Measurements from ENCODE around the gene SYCP3.
"Not testable (repeated sequence)": the region's sequence is repeated elsewhere in the genome, so short reads cannot be mapped to it uniquely, and the experiment has no call there.

Gene SYCP3

DNA sequence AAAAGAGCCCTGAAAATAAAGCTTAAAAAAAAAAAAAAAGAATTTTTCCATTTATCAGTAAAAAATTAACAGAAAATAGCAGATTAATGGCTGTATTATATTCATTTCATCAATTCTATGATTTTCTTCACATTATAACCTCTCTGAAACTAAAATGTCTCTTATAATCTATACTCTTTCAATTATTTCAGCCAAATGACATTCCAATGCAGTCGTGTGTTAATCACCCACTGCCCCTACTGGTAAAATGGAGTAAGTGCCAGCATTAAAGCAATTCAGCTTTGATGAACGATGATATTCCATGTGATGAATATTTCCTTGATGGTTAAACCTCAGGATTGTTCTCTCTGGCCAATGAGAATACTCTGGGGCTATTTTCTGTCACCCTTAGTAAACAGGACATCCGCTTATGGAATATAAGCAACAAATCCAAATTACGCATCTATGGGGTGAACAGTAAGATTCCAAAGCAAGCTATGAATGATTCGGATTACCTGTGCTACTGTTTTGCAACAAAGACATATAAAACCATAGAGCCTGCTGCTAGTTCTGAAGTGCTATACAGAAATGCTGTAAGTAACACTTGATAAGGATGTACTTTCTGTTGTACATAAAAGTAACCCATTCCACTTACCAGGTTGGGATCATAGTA is 20.3 kb upstream of the SYCP3 start:
- DNase-seq: peak; percentile 22

DNA sequence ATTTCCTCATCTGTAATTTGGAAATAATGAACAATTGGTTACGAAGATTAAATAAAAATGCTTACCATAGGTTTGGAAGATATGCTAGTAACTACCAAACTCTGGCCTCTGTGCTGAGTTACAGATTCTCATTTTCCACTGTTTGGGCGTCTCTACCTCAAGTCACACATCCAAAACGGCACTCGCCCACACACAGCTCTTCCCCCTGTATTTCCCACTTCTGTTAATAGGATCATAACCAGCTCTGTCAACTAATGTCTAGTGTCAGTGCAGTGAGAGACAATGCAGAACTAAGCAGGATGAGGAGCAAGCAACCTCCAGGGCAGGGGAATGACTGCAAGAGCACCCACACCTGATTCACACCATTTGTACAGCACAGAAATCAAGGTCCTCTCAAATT is 10.9 kb upstream of the SYCP3 start:
- DNase-seq: no peak

DNA sequence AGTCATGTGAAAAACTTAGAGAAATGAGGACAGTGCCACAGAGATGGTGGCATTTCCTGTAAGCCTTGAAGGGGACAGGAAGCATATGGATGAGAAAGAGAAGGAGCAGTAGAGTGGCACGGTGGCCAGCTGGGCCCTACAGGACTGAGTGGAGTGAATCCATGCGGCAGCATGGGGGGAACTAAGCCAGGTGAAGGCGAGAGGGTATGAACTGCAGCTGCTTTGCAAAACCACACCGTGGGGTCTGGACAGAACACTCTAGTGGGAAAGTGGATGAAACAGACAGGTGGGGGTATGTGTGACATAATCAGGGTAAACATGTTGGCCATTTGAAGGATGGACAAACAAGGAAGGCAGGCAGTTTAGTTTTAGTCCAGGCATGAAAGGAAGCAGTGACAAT is 10.4 kb upstream of the SYCP3 start:
- DNase-seq: no peak

DNA sequence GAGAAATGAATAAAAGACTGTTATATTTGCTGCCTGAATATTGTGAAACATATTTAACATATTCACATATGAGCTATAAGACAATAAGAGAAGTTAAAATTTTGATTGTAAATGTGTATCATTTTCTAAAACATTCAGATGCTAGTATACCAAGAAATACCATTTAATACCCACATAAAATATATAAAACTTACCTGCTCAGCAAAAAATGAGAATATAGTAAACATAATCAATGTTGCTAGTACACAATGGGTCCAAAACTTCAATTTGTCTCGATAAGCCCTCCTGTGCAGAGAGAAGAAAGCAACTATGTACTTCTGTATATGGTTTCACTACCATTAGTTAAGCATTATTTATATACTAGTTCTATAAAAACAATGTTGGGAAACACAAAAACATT is 9.6 kb upstream of the SYCP3 start:
- DNase-seq: no peak

DNA sequence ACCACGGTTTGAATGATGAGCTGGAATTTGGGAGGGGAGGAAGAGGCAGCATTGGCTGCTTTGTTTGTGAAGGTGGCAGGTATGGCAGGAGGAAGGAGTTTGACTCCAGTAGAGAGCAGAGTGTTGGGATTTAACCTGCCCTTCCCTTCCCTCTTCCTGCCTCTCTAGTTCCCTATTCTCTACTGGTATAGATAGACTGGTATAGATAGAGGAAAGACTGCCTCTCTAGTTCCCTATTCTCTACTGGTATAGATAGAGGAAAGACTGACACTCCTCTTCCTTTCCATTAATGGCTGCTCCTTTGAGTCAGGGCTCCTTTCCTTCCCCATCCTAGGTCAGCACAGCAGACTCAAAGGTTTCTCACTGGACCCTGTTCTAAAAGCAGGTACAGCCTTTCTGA is 8.4 kb upstream of the SYCP3 start:
- DNase-seq: no peak

DNA sequence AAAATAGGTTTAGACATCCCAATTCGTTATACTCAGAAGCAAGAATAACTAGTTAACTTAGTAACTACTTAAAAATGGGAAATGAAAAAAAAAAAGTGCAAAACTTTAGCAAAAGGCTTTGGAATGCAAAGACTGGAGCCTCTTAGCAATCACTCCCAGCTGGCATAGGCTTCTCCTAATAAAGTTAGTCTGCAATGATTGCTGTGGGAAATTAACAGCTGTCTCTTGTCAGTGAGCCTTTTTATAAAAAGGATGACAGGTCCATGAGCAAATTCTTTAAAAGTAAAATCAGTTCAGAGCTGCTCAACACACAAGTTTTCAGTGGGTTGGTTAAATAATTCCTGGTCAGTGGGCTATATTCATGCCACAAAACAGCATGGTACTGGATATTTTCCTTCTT is 7.4 kb upstream of the SYCP3 start:
- DNase-seq: no peak

DNA sequence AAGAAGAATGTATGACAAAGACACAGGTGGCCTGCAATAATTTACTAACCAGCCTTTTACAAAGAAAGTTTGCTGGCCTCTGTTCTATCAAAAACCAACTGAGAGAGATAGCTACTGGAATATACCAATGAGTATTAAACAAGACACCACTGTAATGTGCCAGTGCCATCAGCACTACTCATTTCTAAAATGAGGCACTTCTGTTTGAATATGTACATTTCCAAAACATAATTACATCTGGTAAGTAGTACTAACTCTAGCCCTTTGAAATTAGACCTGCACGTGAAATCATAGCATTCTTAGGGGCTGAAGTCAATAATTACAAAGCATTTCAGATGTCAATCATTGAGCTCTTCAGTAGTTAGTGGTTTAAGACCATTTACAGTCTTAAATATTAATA is 6.9 kb upstream of the SYCP3 start:
- no peak for DNase-seq

DNA sequence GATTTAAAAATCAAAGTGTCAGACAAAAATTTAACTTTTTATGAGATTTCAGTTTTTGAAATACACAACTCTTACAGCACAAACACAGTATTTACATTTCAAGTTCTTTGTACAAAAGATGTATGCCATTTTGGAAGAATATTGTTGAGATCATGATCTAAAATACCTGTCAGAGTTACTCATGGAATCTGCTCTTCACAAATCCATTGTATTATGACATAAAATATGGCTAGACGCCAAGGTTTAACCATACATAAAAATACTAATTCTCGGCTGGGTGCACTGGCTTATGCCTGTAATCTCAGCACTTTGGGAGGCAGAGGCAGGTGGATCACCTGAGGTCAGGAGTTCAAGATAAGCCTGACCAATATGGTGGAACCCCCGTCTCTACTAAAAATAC is 6.2 kb upstream of the SYCP3 start:
- DNase-seq: no peak

DNA sequence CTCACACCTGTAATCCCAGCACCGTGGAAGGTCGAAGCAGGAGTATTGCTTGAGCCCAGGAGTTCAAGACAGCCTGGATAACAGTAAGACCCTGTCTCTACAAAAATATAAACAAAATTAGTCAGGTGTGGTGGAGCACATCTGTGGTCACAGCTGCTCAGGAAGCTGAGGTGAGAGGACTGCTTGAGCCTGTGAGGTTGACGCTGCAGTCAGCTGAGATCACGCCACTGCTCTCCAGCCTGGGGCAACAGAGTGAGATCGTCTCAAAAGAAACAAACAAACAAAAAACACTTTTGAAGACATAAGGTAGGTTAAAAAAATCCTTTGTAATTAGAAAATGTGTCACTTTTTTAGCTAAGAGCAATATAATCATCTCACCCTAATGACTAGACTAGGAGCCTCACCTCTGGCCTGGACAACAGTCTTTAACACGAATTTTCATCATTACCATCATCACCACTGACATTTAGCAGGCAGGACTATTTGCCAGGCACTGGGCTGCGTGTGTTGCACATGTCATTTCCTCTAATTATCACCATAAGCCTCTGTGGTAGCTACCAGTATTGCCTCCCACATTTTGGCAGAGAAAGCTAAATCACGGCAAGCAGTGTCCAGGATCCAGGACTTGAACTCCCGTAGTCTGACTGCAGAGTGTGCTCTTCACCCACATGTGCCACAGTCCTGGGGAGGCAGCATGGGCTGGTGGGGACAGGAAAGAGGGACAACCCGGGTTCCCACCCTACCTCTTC is 4.6 kb upstream of the SYCP3 start:
- DNase-seq: no peak

DNA sequence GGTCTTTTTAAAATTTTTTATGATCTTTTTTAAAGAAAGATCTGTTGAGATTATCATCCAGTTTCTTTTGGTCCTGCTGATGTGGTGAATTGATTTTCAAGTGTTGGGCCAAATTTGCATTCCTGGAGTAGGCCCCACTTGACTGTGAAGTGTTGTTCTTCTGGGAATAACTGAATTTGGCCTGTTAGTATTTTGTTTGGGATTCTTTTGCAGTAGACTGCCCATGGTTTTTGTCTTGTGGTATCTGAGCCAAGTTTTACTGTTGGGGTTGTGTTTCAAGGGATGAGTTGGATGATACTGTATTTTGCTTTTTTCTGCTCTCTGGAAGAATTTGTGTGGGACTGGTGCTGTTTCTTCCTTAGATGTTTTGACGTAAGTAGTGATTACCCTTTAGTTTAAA is 4.0 kb upstream of the SYCP3 start:
- DNase-seq: no peak

DNA sequence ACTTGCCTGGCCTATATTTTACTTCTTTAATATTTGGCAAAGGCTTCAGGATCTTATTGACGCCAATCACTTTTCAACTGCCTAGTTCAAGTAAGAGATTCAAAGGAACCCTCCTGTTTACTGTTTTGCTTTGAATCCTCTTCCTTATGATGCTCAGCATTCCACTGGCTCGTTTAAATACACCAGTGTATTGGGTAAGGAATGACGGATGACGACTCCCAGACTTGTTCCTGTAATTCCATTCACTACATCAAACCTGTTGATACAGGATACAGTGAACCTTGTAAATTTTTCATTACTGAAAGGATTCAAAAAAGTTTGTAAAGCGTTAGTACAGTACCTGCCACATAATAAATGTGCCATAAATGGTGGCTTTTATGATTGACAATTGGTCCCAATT is 1.7 kb upstream of the SYCP3 start:
- no peak for DNase-seq

DNA sequence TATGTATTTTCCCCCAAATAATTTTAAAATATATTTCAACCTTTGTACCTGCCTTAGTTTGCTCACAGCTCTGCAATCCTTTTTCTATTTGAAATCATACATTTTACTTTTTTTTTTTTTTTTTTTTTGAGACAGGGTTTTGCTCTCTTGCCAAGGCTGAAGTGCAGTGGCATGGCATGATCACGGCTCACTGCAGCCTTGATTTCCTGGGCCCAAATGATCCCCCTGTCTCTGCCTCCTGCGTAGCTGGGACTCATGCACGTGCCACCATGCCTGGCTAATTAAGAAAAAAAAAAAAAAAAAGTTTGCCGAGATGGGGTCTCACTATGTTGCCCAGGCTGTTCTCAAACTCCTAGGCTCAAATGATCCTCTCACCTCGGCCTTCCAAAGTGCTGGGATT is 1.3 kb upstream of the SYCP3 start:
- DNase-seq: no peak

DNA sequence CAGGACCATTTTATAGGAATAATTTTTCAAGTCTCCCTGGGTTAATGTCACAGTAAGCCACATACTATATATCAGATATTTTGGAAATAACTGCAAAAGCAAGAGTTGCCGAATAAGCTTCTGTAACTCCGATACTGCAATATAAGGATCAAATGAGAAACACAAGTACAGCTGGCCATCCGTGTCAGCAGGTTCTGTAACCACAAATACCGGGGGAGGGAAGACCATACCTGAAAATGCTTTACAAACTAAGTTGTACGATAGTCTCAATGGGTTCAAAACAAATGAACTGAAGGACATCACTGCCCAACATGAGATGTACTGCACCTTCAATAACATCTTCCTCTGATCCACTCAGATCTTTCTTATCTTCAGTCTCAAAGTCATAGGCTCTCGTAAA is 1.8 kb downstream of the SYCP3 start:
- no peak for DNase-seq

DNA sequence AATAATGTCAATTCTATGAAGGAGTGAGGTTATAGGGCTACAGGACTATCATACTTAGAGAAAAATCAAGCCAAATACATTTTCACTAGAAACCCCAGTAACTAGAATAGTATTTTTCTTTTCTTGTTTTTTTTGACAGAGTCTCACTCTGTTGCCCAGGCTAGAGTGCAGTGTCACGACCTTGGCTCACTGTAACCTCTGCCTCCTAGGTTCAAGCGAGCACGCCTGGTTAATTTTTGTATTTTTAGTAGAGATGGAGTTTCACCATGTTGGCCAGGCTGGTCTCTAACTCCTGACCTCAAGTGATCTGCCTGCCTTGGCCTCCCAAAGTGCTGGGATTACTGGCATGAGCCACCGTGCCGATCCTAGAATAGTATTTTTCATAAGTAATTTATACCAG is 4.8 kb downstream of the SYCP3 start:
- DNase-seq: not testable (repeated sequence)

DNA sequence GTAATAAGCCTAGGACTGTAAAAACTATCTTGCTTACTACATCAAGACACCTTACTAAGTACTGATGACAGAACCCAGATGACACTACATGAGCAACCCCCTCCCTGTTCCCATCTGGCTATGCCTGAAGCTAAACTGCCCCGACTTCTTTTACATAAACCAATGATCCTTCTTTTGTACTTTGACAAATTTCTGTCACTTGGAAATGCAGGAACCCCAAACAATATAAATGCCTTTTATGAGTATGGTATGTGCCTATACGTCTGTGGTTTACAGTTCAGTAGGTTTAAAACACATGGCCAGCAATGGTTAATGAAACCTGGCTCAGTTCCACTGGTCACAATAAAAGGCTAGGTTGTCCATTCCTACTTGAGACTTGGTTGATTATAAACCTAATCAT is 6.1 kb downstream of the SYCP3 start:
- DNase-seq: no peak

DNA sequence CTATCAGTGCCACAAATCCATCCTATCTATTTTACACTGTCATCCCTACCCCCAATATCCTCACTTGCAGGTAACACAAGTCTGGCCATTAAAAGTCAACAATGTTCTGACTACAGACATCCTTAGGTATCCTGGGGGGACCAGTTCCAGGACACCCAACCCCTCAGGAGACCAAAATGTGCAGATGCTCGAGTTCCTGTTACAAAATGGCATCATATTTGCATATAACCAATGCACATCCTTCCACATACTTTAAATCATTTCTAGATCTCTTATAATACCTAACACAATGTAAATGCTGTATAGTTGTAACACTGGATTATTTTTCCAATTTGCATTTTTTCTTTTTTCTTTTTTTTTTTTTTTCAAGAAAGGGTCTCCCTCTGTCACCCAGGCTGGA is 6.9 kb downstream of the SYCP3 start:
- no peak for DNase-seq

DNA sequence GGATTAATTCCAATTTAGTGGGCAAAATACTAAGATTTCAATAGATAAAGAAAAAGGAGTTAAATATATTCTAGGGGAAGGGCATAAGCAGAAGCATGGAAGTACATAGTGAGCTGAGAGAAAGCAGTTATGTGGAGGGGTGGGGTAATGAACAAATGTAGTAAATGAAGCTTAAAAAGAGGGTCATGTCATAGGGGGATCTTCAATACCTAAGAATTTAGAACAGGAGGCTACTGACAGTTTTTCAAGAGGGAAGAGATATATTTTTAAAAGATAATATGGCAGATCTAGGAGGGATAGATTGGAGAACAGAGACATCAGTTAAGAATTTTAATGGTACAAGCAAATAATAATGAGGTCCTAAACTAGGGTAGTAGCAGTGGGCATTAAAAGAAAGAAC is 9.4 kb downstream of the SYCP3 start:
- no peak for DNase-seq

DNA sequence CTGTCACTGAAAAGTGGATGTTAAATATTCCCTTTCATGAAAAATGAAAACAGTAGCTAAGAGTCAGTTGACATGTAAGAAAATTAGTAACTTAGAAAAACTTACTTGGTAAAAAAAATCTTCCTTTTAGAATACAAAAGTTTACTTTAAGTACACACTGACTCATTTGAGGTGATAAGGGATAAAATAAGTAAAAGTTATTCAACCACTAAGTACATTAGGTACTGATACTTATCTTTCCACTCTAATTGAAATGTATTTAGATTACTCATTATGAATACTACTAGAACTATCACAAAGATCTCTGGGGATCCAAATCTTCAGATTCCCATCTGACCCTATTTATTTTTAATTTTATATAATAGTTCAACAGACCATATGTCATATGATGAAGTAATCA is 12.2 kb downstream of the SYCP3 start:
- DNase-seq: no peak

DNA sequence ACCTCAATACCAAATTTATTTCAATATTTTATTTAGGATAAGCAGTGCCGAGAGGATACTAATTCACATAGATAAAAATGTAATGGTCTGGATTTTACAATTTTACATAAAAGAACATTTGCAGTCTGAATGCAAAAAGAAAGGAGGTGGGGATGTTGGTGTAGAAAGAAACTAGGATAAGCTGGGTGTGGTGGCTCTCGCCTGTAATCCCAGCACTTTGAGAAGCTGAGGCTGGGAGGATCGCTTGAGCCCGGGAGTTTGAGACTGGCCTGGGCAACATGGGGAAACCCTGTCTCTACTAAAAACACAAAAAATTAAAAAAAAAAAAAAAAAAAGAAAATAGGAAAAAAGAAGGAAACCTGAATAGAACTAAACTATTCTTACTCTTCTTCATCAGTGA is 16.9 kb downstream of the SYCP3 start:
- no peak for DNase-seq

DNA sequence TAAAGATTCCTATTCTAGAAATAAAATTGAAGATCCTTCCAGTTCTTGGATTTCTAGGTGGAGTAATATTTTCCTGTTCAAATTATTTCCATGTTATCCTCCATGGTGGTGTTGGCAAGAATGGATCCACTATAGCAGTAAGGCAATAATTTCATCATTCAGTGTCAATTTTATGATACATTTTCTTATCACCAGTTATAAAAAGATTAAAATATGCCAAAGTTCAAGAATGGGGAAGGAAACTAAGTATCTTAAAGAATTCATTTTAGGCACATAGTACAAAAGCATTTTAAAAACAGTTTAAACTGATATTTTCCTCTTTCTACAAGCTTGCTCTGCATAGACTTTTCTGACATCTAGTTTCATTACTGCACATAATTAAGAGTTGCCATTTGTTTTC is 19.1 kb downstream of the SYCP3 start:
- no peak for DNase-seq

DNA sequence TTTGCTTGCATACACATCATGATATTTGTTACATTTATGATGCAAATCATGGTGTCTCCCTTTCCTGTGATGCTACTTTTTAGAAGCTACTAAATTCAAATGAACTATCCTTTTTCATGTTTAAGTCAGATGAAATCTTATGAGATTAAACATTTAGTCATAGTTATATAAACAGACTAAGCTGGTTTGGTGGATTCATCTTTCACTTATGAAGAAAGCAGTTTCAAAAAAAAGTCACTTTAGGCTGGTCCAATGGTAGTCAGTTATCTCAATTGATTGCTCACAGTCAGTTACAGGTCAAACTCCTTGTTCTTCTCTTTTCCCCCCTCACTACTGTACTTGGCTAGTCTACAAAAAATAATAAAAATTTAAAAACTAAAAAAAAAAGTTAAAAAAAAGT is 19.7 kb downstream of the SYCP3 start:
- no peak for DNase-seq

DNA sequence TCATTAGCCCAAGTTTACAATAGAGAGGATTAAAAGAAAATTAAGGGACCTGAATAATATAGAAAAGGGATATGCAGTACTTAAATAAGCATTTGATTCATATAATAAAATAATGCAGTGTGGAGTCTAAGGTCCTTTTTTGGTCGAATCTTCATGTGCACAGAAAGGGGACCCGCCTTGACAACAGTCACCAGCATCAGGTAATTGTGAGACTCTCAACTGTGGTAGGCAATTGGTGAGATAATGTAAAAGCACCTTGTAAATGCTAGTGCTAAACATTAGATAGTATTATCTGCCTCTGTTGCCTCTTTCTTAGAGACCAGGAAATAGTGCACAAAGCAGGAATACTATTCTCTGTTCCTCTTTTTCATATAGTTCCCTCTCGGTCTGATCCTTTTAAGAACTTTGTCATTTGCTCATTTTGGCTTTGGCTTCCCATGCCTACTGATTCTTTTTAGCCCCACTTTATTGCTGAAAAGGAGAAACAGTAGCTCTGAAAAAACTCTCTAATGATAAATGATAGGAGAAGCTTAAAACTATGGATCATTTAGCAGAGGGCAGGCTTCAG is 24.3 kb downstream of the SYCP3 start:
- no peak for DNase-seq

DNA sequence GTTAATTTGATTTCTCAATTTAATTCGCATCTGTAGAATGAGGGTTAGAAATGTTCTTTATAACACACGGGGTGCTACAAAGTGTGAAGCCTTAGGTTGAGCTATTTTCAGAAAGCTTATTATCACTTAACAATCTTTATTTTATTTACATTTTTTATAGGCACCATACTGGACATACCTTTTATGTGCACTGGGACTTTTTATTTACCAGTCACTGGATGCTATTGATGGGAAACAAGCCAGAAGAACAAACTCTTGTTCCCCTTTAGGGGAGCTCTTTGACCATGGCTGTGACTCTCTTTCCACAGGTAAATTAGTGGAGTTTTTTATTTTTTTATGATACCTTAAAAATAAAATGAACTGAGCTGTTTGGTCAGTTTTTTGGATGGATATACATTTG is 25.3 kb downstream of the SYCP3 start:
- DNase-seq: no peak

DNA sequence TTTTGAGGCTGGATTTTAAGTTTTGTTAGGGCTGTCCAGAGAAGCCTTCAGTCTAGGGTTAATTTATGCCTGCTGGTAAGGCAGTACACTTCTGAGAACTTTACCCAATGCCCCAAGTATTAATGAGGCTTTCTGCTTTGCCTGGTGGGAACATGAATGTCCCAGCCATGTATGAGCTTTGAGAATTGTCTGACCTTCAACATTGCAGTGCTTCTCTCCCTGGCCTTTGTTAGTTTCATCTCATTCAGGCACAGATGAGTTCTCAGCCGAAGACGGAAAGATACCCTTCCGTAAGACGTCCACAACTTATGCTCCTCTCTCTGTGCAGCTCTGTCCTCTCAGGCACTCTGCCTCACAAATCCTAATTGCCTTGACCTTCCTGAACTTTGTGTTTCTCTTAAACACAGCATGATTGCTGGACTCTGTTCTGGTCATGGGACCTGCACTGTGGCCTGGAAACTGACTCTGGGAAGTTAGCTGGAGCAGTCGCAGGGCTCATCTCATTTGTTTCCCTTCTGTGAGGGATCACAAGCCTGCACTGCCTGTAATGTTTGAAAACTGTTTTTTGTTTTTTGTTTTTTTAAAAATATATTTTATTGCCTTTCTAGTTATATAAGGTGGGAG is 26.1 kb downstream of the SYCP3 start:
- DNase-seq: no peak

Measured in NCI-H1694 treated with DMSO at 0.1 percent for 48 hours (cell line).